Measurements from ENCODE around the gene SURF4.

Gene SURF4

DNA sequence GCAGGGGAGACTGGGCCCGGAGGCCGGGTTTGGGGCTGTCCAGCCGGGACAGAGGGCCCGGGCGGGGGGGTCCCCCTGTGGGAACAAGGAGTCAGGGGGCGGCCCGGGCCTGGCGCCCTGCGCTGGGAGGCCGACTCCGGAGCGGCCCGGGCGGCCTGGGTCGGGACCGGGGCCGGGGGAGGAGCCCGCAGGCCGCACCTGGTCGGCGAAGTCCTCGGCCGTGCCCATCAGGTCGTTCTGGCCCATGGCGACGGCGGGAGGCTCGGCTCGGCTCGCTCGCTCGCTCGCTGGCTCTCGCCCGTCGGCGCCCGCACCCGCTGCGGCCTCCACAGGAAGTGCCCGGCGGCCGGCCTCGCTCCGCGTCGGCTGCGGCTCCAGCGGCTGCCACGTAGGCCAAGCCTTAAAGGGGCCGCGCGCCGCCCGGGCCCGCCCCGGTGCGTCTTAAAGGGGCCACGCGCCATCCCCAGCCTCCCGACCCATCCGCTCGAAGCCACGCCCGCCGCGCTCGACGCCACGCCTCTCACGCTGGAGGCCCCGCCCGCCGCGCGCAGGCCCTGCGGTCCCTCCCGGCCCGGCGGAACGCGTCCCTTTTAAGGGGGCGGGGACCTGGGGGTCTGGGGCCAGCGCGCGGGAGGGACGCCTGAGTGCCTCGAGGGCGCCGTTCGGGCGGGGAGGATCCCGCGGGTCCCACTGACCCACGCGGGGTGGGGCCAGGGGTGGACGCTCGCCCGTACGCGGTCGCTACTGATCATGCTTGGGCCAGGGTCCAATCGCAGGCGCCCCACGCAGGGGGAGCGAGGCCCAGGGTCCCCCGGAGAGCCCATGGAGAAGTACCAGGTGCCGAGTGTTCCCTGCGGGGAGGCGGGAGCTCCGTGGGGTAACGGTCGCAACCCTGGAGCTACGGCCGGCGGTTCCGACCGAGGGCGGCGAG is at the start of gene SURF4, which contains the start of gene STKLD1:
Gene SURF4, minus strand, starts transcription at position 337 of the 931 bp plus-strand sequence. Its CDS starts 91 bp downstream, at position 246.
Gene STKLD1, plus strand, starts transcription at position 643 of the 931 bp plus-strand sequence. Its CDS starts 108 bp downstream, at position 751.
- peak; percentile 99 for DNase-seq

DNA sequence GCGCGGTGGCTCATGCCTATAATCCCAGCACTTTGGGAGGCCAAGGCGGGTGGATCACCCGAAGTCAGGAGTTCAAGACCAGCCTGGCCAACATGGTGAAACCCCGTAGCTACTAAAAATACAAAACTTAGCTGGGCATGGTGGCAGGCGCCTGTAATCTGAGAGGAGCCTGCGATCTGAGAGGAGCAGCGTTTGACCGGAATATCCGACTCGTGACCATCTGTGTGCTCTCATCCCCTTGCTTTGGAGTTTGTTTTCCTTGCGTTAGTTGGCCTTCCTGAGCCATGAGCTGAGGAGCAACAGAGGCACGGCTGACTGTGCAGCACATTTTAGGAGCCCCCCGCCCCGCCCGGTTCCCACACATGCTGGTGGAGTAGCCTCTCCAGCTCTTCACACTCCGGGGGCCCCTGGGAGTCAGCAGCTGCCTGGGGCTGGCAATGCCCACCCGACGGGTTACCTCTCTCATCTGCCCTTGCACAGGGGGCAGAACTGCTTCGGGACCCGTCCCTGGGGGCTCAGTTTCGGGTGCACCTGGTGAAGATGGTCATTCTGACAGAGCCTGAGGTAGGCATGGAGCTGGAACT is 49.3 kb upstream of the SURF4 start:
- no peak for DNase-seq

DNA sequence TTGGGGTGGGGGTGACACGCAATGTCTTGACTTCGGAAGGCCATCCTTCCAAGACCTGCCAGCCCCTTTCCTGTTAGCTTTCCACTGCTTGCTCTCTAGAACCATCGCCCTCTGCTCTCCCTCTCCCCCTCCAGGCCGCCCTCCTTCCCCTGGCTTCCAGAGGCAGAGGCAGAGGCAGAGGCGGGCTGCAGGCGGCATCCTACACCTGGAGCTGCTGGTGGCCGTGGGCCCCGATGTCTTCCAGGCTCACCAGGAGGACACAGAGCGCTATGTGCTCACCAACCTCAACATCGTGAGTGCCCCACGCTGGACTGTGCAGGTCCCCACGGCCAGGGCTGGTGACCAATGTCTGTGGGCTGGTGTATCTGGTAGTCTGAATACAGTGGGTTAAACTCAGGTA is 48.3 kb upstream of the SURF4 start:
- no peak for DNase-seq

DNA sequence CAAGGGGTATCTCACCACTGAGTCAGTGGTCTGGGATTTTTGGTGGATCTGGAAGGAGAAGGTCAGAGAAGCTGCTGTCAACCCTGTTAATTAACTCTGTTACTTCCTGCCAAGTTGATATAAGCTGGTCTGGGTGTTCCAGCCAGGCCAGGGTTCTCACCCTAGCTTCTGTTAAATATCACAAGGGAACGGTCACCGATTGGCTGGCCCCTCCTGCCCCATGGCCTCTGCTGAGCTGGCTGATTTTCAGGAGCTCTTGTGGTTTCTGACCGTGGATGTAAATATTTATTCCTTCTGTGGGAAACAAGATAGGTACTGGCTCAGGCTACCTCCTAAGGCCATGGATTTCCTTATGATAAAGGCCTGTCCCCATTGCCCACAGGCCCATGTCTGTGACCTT is 47.4 kb upstream of the SURF4 start:
- DNase-seq: no peak

DNA sequence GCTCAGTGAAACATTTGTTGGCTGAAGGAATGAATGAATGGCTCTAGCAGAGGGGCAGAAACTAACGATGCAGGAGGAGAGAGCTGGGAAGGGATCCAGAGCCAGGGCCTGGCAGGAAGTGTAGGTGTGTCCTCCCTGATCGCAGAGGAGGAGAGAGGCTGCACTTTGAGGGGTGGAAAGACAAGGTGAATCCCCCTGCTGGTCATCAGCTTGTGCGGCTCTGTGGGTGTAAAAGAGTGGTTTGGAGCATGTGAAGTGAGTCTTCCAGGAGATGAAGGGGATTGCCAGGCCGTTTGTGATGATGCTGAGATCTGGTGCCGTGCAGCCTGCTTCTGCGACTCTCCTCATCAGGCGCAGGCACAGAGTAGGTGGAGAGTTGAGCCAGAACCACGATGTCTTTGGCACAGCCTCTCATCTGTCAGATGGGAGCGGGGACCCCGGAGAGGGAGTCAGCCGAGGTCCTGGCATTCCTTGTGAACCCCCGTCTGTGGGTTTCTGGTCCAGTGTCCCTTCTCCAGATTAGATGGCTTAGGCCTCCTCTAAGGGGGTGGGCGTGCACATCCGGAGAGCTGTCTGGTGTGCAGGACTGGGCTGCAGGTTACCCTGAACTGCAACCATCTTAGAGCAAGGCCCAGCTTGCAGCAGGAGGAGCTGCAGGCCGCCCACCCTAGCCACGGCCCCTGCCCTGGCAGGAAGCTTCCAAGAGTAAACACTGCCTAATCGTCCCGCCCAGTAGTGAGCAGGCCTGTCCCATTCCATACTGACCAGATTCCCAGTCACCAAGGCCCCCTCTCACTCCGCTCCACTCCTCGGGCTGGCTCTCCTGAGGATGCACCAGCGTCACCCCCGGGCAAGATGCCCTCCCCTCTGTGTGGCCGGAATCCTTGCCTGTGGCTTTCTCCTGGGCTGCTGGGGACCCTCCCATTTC is 46.0 kb upstream of the SURF4 start, which contains the start of gene ADAMTS13:
Gene ADAMTS13, plus strand, starts transcription at position 753 of the 928 bp plus-strand sequence. Its CDS starts 77 bp downstream, at position 830.
- peak; percentile 45 for DNase-seq

DNA sequence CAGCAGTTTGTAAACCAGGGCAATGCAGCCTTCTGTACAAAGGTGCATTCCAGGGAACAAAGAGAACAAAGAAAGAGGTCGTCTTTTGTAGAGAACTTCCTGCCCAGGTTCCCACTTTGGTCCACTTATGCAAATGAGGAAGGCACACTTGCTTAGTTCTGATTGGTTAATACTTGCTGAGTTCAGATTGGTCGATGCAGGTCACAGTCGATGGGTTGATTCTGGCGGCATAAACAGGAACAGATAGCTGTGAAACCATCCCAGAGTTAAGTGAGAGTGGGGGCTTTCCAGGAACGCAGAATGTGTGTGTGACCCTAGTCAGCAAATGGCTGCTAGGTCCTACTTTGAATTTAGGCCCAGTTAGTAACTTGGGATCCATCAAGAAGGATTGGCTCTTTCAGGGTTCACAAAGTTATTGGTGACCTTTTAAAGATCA is 44.5 kb upstream of the SURF4 start:
- no peak for DNase-seq

DNA sequence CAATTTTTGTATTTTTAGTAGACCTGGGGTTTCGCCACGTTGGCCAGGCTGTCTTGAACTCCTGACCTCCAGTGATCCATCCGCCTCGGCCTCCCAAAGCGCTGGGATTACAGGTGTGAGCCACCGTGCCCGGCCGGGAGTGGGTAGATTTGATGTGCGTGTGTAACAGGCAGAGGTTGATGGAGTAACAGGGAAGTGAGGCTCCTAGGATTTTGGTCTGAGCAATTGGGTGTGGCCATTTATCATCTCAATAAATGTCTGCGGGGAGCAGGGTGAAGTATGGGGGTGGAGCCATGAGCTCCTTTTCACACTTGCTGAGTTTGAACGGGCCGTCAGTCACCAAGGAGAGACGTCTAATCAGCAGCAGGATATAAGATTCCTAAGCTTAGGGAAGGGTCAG is 43.1 kb upstream of the SURF4 start:
- no peak for DNase-seq

DNA sequence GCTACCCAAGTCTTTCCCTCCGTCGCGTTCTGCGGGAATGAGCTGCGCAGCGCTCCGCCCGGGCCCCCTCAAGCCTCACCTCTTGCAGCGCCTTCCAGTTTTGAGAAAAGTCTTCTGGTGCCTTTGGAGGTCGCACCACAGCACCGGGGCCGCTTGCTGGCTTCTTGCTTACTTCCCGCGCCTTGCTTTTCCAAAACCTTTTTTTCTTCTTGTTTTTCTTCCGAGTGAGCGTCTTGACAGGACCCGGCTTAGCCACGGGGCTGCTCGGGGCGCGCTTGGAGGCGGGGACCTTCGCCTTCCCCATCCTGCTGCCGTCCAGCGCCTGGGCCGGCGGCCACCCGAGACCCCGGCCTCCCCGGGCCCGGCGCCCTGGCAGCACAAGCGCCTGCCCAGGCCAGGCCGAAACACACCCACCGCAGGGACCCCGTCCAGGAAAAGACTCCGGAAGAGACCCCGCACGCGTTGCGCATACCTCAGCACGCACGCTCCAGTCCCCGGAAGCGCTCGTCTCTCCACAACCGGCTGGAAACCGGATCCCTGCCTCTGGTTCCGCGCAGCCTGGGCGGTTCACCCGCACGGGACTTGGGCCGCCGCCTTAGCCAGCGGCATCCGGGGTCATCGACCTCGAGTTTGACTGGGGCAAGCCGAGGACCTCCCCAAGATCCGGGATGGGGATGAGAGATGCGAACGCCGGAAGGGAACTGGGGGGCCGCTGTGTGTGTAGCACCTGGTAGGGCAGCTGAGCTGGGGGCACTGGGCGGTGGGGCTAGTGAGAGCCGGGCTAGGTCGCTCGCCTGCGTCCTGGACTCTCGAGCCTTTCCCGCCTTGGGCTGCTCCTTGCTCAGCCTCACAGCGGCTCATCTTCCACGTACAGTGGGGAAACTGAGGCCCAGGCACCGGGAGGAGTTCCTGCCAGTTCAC is 41.9 kb upstream of the SURF4 start, which contains the start of gene REXO4:
Gene REXO4, minus strand, starts transcription at position 470 of the 921 bp plus-strand sequence. Its CDS starts 166 bp downstream, at position 304.
- peak; percentile 90 for DNase-seq

DNA sequence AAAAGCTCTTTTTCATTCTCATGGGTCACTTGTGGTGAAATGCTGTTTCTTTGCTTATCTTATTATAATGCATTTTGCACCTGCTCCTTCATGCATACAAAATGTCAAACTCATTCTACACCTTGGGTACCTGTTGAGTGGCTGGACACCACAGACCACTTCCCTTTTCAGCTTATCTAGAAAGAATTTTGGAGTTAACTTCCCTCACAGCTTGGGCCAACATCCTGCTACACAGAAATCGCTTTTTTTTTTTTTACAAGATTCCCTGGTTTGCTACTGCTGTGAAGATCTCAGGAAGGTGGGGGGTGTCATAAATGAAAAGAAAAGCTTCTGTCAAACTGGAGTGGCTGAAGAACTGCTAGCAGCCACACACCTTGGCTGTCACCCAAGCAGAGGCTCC is 39.3 kb upstream of the SURF4 start:
- DNase-seq: no peak

DNA sequence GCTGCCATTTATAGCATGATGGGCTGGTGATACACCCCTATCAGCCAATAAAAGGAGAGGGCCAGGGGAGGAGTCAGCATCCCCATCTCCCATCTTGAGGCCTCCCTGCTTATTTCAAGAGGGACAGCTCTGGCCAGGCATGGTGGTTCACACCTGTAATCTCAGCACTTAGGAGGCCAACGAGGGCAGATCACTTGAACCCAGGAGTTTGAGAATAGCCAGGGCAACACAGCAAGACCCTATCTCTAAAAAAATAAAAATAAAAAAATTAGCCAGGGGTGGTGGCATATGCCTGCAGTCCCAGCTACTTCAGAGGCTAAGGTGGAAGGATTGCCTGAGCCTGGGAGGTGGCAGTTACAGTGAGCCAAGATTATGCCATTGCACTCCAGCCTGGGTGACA is 32.2 kb upstream of the SURF4 start:
- DNase-seq: no peak

DNA sequence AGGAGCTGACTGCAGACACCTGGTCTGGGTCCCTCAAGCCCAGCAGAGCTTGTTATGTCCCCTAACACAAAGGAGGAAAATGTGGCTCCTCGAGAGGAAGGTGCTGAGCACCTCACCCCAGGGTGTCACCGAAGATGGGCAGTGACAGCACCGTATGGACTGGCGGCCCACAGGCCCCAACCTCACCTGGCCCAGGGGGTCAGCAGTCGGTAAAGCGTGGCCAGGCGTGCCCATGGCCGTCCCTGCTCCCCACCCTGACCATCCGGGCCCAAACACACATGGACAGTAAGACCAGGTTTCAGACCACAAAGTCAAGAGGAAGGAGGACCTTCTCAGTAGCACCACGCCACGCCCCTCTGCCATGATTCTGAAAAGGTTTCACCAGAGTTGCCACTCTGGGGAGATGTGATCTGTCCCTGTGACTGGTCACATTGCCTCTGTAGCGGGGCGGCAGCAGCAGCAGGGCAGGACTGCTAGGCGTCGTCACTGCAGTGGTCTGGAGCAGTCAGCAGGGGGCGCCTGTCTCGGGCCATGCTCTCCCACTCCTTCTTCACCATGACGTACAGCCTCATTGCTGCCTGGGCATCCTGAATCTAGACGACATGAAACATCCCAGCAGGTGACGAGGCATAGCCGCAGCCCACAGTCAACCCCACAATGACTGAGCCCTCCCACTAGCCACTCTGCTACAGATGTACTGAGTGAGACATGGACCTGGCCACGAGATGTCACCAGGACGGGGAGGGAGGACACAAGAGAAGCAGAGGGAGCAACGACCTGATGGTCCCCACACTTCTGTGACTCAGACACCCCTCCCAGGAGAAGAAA is 30.8 kb upstream of the SURF4 start:
- DNase-seq: peak; percentile 61

DNA sequence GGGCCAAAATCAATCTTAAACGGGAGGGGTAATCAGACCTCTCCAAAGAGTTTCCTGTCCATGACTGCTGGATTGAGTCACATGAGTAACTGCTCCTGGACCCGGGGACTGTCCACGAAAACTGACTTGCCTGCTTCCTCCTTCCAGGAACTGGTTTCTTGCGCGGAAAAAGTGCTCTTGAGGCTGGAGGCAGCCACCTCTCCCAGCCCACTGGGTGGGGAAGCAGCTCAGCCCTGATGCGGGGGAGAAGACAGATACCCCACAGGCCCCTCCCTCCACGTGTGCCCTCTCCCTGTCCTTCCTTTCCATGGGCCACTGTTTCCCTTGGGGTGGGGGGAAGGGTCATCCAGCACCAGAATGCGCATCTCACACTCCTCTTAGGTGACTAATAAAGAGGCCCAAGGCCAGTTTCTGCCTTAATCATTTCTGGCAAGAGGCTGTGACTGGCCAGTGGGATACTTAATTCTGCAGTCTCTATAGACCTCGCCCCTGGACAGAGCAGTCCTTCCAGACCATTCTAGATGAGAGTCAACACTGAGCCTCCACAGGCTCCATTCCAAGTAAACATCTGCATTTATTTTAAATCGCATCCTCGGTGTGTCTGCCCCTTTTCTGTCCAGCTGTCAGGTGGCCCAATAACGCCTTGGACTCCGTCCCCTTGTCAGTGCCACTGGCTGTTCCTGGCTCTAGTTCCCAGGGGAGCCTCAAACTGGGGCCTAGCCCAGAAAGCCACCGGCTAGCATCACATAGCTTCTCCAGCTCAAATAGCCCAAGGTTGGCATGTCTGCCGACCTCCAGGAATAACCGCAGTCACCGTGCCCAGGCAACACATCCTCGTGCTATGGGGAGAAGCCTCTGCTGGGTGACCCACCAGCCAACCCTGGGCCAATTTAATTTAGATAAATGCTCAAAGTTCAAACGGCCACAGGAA is 29.9 kb upstream of the SURF4 start:
- no peak for DNase-seq

DNA sequence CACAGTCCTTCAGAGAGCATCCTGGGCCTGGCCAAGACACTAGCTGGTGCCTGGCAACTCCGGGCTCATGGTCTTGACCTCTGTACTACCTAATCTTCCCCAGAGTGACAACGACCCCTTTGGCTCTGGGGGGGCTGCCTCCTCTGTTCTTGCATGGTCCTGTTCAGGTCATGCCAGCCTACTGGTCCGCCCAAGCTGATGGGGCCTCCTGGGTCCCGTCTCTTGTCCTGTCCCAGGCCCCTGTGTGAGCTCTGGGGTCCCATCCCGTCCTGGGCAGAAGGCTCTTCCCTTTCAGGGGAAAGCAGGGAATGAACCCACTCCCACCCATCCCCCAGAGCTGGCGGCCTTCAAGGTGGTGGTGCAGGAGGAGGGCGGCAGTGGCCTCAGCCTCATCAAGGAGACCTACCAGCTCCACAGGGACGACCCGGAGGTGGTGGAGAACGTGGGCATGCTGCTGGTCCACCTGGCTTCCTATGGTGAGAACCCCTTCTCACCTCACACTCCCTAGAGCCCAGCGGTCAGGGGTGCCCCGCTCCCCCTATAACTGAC is 28.7 kb upstream of the SURF4 start:
- no peak for DNase-seq

DNA sequence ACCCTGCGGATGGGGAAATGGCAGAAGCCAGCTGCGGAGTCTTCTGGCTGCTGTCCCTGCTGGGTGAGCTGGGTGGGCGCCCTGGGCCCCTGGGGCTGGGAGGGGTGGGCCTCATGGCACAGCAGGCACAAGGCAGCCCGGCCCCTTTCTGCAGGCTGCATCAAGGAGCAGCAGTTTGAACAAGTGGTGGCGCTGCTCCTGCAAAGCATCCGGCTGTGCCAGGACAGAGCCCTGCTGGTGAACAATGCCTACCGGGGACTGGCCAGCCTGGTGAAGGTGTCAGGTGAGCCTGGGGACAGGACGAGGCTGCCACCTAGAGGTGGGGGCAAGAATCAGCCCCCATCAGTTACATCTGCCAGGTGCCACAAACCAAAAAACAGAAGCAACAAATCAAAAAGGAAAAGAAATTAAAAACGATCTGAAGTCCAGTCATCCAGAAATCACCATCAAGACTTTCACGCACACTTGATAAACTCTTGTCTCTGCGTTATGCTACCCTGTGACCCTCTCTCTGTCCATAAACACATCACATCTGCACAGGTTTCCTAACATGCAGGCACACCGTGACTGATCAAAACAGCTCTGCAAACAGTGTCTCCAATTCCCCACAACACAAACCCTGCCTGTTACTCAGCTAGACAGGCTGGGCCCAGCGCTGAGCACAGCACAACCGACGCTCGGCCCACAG is 28.1 kb upstream of the SURF4 start:
- peak; percentile 80 for DNase-seq

DNA sequence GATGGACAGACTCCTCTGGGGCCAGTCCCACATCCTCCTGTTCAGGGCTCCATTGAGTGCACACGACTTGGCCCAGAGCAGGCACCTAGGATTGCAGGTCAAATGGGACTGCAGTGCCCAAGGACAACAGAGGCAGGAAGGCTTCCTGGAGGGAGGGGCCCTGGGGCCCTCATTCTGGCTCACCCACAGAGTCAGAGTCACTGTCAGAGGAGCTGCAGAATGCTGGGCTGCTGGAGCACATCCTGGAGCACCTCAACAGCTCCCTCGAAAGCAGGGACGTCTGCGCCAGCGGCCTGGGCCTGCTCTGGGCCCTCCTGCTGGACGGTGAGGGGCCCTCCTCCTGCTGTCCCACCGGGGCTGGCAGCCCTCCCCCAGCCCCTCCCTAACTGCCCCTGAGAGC is 26.8 kb upstream of the SURF4 start:
- no peak for DNase-seq

DNA sequence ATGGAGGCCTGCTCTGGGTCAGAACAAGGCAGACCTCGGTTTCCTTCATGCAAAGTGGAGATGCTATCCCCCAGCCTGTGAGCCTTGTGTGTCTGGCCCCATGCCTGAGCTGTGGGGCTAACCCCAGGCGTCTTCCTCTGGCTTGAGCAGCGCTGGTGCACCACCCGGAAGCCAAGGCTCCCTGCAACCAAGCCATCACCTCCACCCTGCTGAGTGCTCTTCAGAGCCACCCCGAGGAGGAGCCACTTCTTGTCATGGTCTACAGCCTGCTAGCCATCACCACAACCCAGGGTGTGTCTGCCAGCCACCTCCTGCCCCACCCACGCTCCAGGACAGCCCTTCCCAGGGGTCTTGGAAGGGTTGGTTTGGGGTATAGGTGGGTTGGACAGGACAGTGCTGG is 25.7 kb upstream of the SURF4 start:
- no peak for DNase-seq

DNA sequence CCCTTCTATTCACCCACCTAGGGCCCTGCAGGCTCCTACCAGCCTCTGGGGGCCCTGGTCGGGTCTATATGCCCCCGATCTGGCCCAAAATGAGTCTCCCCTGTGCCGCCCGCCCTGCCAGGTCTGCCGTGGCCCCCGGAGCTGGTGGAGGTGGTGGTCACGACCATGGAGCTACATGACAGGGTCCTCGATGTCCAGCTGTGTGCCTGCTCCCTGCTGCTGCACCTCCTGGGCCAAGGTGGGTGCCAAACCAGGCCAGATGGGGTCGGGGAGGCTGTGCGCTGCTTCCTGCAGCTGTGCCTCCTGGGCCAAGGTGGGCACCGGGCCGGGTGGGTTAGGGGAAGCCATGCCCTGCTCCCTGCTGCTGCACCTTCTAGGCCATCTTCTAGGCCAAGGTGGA is 24.4 kb upstream of the SURF4 start:
- DNase-seq: no peak

DNA sequence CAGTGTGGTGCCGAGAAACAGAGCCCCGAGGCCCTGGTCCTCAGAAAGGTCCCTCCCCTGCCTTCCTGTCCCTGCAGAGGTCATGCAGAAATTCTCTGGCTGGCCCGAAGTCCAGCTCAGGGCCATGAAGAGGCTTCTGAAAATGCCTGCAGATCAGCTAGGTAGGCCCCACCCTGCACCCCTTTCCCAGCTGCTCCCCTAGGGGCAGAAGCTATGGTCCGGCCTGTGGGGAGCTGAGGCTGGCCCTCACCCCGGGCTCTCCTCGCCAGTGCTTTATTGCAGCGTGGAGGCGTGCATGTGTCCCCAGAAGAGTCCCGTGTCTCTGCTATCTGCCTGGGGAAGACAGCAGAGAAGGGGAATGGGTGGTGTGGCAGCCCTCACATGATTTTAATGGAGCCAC is 22.0 kb upstream of the SURF4 start:
- no peak for DNase-seq

DNA sequence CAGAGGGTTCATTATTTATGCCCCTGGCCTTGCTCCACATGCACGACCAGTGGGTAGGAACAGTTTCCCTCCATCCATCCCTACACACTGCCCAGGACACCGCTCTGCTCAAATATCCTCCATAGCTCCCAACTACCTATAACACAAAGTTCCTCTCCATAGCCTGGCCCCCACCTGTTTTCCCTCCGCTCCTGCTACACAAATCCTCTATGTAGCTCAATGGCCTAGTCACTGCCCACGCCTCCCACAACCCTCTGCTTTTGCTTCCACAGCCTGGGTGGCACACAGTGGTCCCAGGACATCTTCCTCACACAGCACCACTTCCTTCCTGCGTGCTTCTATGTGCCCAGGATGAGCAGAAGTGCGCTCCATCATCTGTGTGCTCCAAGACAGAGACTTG is 21.5 kb upstream of the SURF4 start:
- DNase-seq: no peak
